HepG2 (cell line): ENCODE data around the gene AGER. TPM values are rescaled to one million over a fixed set of nuclear protein-coding genes. Genes with fewer than 3 reads are reported as not detected.
A peak's percentile ranks its signal among the peaks of the same experiment; 100 is the strongest.

Experiments used
- GTF3A ChIP-seq: sonication (generic); formaldehyde crosslinking; conservative IDR thresholded peaks from 2 replicates; pipeline ENCODE4 v1.4.0; 2020; ENCODE audit warnings: mild to moderate bottlenecking, missing genetic modification reagents
- HDAC2 ChIP-seq: sonication (generic); formaldehyde crosslinking; IDR thresholded peaks from 2 replicates; pipeline ENCODE4 v1.4.0; 2020; ENCODE audit warnings: missing genetic modification reagents
- HNRNPL ChIP-seq: fragments of 200-400 bp; formaldehyde crosslinking; IDR thresholded peaks from 2 replicates; pipeline ENCODE4 v1.6.1; 2017; ENCODE audit warnings: mild to moderate bottlenecking, low read depth, low read length
- HOXA5 ChIP-seq: sonication (generic); formaldehyde crosslinking; IDR thresholded peaks from 2 replicates; pipeline ENCODE4 v1.4.0; 2020; ENCODE audit warnings: missing genetic modification reagents
- ISL2 ChIP-seq: sonication (generic); formaldehyde crosslinking; IDR thresholded peaks from 2 replicates; pipeline ENCODE4 v1.5.0; 2020; ENCODE audit warnings: missing genetic modification reagents
- KAT2B ChIP-seq: fragments of 150-350 bp; IDR thresholded peaks from 2 replicates; pipeline ENCODE4 v1.6.1; 2014; ENCODE audit warnings: low read depth, low read length, borderline replicate concordance
- PAWR ChIP-seq: sonication (generic); formaldehyde crosslinking; IDR thresholded peaks from 2 replicates; pipeline ENCODE4 v1.4.0; 2020; ENCODE audit warnings: missing genetic modification reagents, mild to moderate bottlenecking, borderline replicate concordance
- TAF15 ChIP-seq: fragments of 200-400 bp; formaldehyde crosslinking; IDR thresholded peaks from one replicate; pipeline ENCODE4 v1.6.1; 2018; ENCODE audit warnings: mild to moderate bottlenecking, low read depth, low read length; ENCODE audit not compliant: poor library complexity, severe bottlenecking
- TOPORS ChIP-seq: sonication (generic); formaldehyde crosslinking; IDR thresholded peaks from 2 replicates; pipeline ENCODE4 v1.8.0; 2023; ENCODE audit warnings: mild to moderate bottlenecking, missing genetic modification reagents
- ZNF563 ChIP-seq: sonication (generic); formaldehyde crosslinking; IDR thresholded peaks from 2 replicates; pipeline ENCODE4 v1.8.0; 2022; ENCODE audit warnings: mild to moderate bottlenecking, moderate library complexity, missing genetic modification reagents
- ZNF672 ChIP-seq: sonication (generic); formaldehyde crosslinking; IDR thresholded peaks from 2 replicates; pipeline ENCODE4 v1.8.1; 2022; ENCODE audit warnings: missing genetic modification reagents
- ZNF737 ChIP-seq: sonication (generic); formaldehyde crosslinking; IDR thresholded peaks from 2 replicates; pipeline ENCODE4 v1.5.0; 2020; ENCODE audit warnings: missing genetic modification reagents, mild to moderate bottlenecking, borderline replicate concordance
- ZNF766 ChIP-seq: sonication (generic); formaldehyde crosslinking; IDR thresholded peaks from 2 replicates; pipeline ENCODE4 v1.5.0; 2020; ENCODE audit warnings: missing genetic modification reagents, borderline replicate concordance
- polyA plus RNA-seq, 8 experiments: library from polyadenylated mRNA; depleted of rRNA in 3 of 8; stranded (reverse) in 7 of 8; unstranded in 1 of 8; fragments of >200 nt; fragmentation: Illumina TruSeq in 4 of 8; extraction: Trizol in 4 of 8; gene quantifications; 2 replicates each; pipeline versions ENCODE4 v1.2.1 to v1.2.3, GENCODE V29; 2011 to 2016; ENCODE audit warnings: low read depth in 4 of 8, missing spikeins in 1 of 8, mixed read lengths in 1 of 8; ENCODE audit not compliant: insufficient read depth in 1 of 8
- total RNA-seq, 5 experiments: library from RNA; depleted of rRNA; stranded (reverse); fragments of >200 nt; fragmentation: Illumina TruSeq; extraction: Trizol; gene quantifications; 2 replicates each; pipeline ENCODE4 v1.2.3, GENCODE V29; 2016; ENCODE audit warnings: low read depth in 1 of 5
- TF ChIP-seq, protein P1 (sequence below): sonication (generic); formaldehyde crosslinking; IDR thresholded peaks from 2 replicates; pipeline ENCODE4 v1.8.0; 2022; ENCODE audit warnings: missing genetic modification reagents, mild to moderate bottlenecking, inconsistent platforms, borderline replicate concordance
- TF ChIP-seq, protein P2 (sequence below): sonication (generic); formaldehyde crosslinking; IDR thresholded peaks from 2 replicates; pipeline ENCODE4 v1.4.0; 2020; ENCODE audit warnings: missing genetic modification reagents
- TF ChIP-seq, protein P3 (sequence below): sonication (generic); formaldehyde crosslinking; IDR thresholded peaks from 2 replicates; pipeline ENCODE4 v1.8.1; 2022; ENCODE audit warnings: low read depth, mild to moderate bottlenecking, missing genetic modification reagents
- TF ChIP-seq, protein P4 (sequence below): sonication (generic); formaldehyde crosslinking; IDR thresholded peaks from 2 replicates; pipeline ENCODE4 v1.4.0; 2020; ENCODE audit warnings: mild to moderate bottlenecking, missing genetic modification reagents, borderline replicate concordance

AGER gene
- total and polyA plus RNA-seq, 2 of the 13 experiments (the other 11 are each of a cell fraction or from before 2014, with no cell fraction given) = 1.9 to 5.1 TPM

DNA sequence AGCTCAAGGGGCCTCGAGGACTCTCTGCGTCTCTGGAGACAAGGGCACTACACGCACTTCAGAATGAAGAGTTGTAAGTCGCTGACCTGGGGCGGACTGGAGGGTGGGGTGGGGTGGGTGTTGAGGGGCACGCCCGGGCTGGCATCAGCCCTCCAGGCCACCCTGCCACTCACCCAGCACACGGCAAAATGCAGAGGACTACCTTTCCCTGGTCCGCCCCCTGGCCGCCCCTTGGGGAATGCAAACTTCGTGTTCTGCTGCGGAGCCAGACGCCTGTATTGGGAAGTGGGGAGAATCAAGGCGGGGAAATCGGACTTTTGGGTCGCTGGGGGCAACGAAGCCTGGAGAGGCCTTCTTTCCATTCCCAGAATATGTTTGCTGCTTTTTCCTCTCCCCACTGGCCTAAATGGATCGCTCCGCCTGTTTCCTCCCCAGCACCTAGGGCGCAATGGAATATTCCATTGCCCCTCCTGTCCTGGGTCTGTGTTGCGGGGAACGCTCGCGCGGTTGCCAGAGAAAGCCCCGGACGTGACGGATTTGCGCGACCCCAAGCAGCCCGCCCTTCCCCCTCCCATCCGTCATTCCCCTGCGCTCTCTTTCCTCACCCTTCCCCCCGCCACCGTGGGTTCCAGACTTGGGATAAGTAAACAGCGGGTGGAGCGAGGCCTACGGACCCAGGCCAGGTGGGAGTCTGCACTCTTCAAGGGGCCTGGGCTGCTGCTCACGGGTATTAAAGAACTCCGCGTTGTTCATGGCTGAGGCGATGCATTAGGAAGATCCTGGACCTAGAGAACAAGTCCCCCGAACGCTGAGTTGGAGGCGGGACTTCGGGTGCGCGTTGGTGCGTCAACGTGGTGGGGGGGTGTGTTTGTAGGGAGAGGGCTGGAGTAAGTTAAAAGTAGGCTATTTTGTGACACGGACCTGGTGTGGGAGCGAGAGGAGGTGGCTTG is 30.2 kb downstream of the AGER start, which contains the start of gene PPT2 (continued):
- no peak for TF ChIP-seq KAT2B
- TF ChIP-seq, protein P1, sequence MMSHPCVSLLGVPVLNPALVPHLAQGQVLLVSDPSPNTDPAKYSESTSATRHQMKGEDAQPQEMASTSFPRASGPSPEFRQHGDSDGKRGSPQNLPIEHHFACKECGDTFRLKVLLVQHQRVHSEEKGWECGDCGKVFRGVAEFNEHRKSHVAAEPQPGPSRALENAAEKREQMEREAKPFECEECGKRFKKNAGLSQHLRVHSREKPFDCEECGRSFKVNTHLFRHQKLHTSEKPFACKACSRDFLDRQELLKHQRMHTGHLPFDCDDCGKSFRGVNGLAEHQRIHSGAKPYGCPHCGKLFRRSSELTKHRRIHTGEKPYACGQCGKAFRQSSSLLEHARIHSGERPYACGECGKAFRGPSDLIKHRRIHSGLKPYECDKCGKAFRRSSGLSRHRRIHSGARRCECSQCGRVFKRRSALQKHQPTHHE (CRISPR knock-in tag) = no peak; the same call in 1 of the 2 replicates
- peak; percentile 79 for TF ChIP-seq HDAC2 (CRISPR knock-in tag)
- TF ChIP-seq, protein P2, sequence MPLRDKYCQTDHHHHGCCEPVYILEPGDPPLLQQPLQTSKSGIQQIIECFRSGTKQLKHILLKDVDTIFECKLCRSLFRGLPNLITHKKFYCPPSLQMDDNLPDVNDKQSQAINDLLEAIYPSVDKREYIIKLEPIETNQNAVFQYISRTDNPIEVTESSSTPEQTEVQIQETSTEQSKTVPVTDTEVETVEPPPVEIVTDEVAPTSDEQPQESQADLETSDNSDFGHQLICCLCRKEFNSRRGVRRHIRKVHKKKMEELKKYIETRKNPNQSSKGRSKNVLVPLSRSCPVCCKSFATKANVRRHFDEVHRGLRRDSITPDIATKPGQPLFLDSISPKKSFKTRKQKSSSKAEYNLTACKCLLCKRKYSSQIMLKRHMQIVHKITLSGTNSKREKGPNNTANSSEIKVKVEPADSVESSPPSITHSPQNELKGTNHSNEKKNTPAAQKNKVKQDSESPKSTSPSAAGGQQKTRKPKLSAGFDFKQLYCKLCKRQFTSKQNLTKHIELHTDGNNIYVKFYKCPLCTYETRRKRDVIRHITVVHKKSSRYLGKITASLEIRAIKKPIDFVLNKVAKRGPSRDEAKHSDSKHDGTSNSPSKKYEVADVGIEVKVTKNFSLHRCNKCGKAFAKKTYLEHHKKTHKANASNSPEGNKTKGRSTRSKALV = peak; percentile 92
- TF ChIP-seq ZNF672 = no peak
- no peak for TF ChIP-seq GTF3A
- TF ChIP-seq, protein P3, sequence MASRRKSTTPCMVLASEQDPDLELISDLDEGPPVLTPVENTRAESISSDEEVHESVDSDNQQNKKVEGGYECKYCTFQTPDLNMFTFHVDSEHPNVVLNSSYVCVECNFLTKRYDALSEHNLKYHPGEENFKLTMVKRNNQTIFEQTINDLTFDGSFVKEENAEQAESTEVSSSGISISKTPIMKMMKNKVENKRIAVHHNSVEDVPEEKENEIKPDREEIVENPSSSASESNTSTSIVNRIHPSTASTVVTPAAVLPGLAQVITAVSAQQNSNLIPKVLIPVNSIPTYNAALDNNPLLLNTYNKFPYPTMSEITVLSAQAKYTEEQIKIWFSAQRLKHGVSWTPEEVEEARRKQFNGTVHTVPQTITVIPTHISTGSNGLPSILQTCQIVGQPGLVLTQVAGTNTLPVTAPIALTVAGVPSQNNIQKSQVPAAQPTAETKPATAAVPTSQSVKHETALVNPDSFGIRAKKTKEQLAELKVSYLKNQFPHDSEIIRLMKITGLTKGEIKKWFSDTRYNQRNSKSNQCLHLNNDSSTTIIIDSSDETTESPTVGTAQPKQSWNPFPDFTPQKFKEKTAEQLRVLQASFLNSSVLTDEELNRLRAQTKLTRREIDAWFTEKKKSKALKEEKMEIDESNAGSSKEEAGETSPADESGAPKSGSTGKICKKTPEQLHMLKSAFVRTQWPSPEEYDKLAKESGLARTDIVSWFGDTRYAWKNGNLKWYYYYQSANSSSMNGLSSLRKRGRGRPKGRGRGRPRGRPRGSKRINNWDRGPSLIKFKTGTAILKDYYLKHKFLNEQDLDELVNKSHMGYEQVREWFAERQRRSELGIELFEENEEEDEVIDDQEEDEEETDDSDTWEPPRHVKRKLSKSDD = peak; percentile 67; the same call in 1 of the 2 replicates
- TF ChIP-seq, protein P4, sequence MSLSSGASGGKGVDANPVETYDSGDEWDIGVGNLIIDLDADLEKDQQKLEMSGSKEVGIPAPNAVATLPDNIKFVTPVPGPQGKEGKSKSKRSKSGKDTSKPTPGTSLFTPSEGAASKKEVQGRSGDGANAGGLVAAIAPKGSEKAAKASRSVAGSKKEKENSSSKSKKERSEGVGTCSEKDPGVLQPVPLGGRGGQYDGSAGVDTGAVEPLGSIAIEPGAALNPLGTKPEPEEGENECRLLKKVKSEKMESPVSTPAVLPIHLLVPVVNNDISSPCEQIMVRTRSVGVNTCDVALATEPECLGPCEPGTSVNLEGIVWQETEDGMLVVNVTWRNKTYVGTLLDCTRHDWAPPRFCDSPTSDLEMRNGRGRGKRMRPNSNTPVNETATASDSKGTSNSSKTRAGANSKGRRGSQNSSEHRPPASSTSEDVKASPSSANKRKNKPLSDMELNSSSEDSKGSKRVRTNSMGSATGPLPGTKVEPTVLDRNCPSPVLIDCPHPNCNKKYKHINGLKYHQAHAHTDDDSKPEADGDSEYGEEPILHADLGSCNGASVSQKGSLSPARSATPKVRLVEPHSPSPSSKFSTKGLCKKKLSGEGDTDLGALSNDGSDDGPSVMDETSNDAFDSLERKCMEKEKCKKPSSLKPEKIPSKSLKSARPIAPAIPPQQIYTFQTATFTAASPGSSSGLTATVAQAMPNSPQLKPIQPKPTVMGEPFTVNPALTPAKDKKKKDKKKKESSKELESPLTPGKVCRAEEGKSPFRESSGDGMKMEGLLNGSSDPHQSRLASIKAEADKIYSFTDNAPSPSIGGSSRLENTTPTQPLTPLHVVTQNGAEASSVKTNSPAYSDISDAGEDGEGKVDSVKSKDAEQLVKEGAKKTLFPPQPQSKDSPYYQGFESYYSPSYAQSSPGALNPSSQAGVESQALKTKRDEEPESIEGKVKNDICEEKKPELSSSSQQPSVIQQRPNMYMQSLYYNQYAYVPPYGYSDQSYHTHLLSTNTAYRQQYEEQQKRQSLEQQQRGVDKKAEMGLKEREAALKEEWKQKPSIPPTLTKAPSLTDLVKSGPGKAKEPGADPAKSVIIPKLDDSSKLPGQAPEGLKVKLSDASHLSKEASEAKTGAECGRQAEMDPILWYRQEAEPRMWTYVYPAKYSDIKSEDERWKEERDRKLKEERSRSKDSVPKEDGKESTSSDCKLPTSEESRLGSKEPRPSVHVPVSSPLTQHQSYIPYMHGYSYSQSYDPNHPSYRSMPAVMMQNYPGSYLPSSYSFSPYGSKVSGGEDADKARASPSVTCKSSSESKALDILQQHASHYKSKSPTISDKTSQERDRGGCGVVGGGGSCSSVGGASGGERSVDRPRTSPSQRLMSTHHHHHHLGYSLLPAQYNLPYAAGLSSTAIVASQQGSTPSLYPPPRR (CRISPR knock-in tag) = peak; percentile 47; the same call in 1 of the 2 replicates
- peak; percentile 83 for TF ChIP-seq ISL2 (CRISPR knock-in tag)
- TF ChIP-seq ZNF737 (CRISPR knock-in tag) = no peak
- TF ChIP-seq HOXA5 (CRISPR knock-in tag) = peak; percentile 73; the same call in 1 of the 2 replicates
- peak; percentile 71; the same call in 1 of the 2 replicates for TF ChIP-seq TOPORS (CRISPR knock-in tag)
- TF ChIP-seq ZNF766 (CRISPR knock-in tag) = no peak; the same call in 1 of the 2 replicates
- no peak for TF ChIP-seq ZNF563 (CRISPR knock-in tag)
- peak; percentile 40 for TF ChIP-seq TAF15
- no peak; the same call in 1 of the 2 replicates for TF ChIP-seq PAWR (CRISPR knock-in tag)
- TF ChIP-seq HNRNPL = peak; percentile 91
